Small intestine (tissue), 7 donors: ENCODE measurements around the gene PRODH. TPM values are rescaled to one million over a fixed set of nuclear protein-coding genes. Genes with fewer than 3 reads are reported as not detected.
"Not testable (repeated sequence)": the region's sequence is repeated elsewhere in the genome, so short reads cannot be mapped to it uniquely, and the experiment has no call there.

Experiments
- DNase-seq, 2 donors: peaks; one replicate each; pipeline versions ENCODE4 v3.0.0 to v3.0.0-alpha.2; 2013
- FAIRE-seq: peaks from 2 replicates; lab custom pipeline; 2012; peaks lifted over from hg19 to GRCh38; lab: Jason Lieb, UNC
- H3K27ac ChIP-seq, 3 donors: one replicate each; pipeline ENCODE4 v1.5.1; 2013; ENCODE audit warnings: low read length in 2 of 3, mild to moderate bottlenecking in 2 of 3, control low read depth in 1 of 3, inconsistent platforms in 1 of 3, low read depth in 1 of 3, moderate library complexity in 1 of 3
- H3K27me3 ChIP-seq, 3 donors: one replicate each; pipeline ENCODE4 v1.6.1; 2013; ENCODE audit warnings: low read length in 3 of 3, inconsistent platforms in 1 of 3; ENCODE audit not compliant: control insufficient read depth in 3 of 3, insufficient read depth in 3 of 3
- H3K36me3 ChIP-seq, 3 donors: one replicate each; pipeline ENCODE4 v1.6.1; 2013; ENCODE audit warnings: low read length in 3 of 3, inconsistent platforms in 1 of 3, low read depth in 1 of 3, mild to moderate bottlenecking in 1 of 3, moderate library complexity in 1 of 3; ENCODE audit not compliant: control insufficient read depth in 3 of 3, insufficient read depth in 2 of 3
- H3K4me1 ChIP-seq, 3 donors: one replicate each; pipeline ENCODE4 v1.6.1; 2013; ENCODE audit warnings: low read length in 2 of 3, inconsistent platforms in 1 of 3, low read depth in 1 of 3, mild to moderate bottlenecking in 1 of 3, moderate library complexity in 1 of 3; ENCODE audit not compliant: control insufficient read depth in 3 of 3, insufficient read depth in 2 of 3
- H3K4me3 ChIP-seq, 3 donors: one replicate each; pipeline ENCODE4 v1.5.1; 2013; ENCODE audit warnings: low read length in 3 of 3, control low read depth in 1 of 3, inconsistent platforms in 1 of 3, low read depth in 1 of 3, mild to moderate bottlenecking in 1 of 3, moderate library complexity in 1 of 3
- H3K9me3 ChIP-seq, 2 donors: one replicate each; pipeline ENCODE4 v1.6.1; 2013; ENCODE audit warnings: low read depth in 1 of 2, low read length in 1 of 2; ENCODE audit not compliant: control insufficient read depth in 2 of 2, insufficient read depth in 1 of 2
- WGBS, 3 donors: extraction: QIAGEN DNeasy Blood & Tissue Kit; methylation state at CpG; one replicate each; pipeline ENCODE4 v1.1.7; 2013; 5-methylcytosine and 5-hydroxymethylcytosine counted together
- polyA plus RNA-seq, 4 donors: library from polyadenylated mRNA; stranded (reverse) in 3 of 4; unstranded in 1 of 4; fragments of 200-250 nt in 3 of 4; fragments of 120-200 nt in 1 of 4; gene quantifications; one replicate each; pipeline versions ENCODE4 v1.2.1 to v1.2.3, GENCODE V29; 2013
- donor health status: healthy with polysubstance abuse.
- donor health status: control.
- donor health status: control.
- donor health status: Bipolar disorder and iron deficiency.
- donor health status: healthy.

The PRODH gene
- polyA plus RNA-seq, 4 donors, result 8.1 to 241 (median 25.5) TPM

DNA sequence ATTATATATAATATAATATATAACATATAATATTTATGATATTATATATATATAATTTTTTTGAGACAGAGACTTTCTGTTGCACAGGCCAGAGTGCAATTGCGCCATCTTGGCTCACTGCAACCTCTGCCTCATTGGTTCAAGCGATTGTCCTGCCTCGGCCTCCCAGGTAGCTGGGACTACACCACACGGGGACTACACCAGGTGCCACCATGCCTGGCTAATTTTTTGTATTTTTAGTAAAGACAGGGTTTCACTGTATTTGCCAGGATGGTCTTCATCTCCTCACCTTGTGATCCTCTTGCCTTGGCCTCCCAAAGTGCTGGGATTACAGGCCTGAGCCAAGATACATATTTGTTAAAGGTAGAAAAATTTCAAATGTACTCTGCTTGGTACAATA, 42.3 kb downstream of the PRODH start:
- no CpG with 5 or more reads among the region's 4 CpGs for WGBS, 3 donors
- not testable (repeated sequence) for DNase-seq

GRCh38 chr22:18890510-18891192, 45.4 kb downstream of the PRODH start:
- not testable (repeated sequence) for H3K4me3 ChIP-seq, H3K27ac ChIP-seq, H3K9me3 ChIP-seq, H3K27me3 ChIP-seq, DNase-seq, H3K4me1 ChIP-seq, H3K36me3 ChIP-seq
- WGBS, 3 donors, result no CpG with 5 or more reads among the region's 5 CpGs
- FAIRE-seq, result peak; percentile 100

More for the DNA sequence above, 42.3 kb downstream of the PRODH start:
- not testable (repeated sequence) for H3K9me3 ChIP-seq, H3K27me3 ChIP-seq, H3K4me3 ChIP-seq, H3K36me3 ChIP-seq, H3K27ac ChIP-seq, H3K4me1 ChIP-seq, FAIRE-seq

GRCh38 chr22:18888115-18888514, 48.0 kb downstream of the PRODH start:
- no peak overlapping the region for H3K27ac ChIP-seq
- FAIRE-seq (no peak), DNase-seq (no peak)
- H3K36me3 ChIP-seq, result no peaks in the 10 kb centered on the region
- no peaks in the 10 kb centered on the region for H3K4me1 ChIP-seq
- no peaks in the 10 kb centered on the region for H3K27me3 ChIP-seq
- no peaks in the 10 kb centered on the region for H3K9me3 ChIP-seq
- H3K4me3 ChIP-seq, result no peak overlapping the region
- 38 to 91% (median 71%) methylated on average over 1 of the region's 8 CpGs for WGBS, 3 donors

- not testable (repeated sequence) for H3K4me3 ChIP-seq, H3K27me3 ChIP-seq, FAIRE-seq, H3K27ac ChIP-seq, DNase-seq, H3K4me1 ChIP-seq, H3K36me3 ChIP-seq, H3K9me3 ChIP-seq
- 83 to 88% (median 84%) methylated on average over 4 of the region's 4 CpGs for WGBS, 3 donors
Measured at GRCh38 chr22:18884465-18884864, 51.6 kb downstream of the PRODH start.

DNA sequence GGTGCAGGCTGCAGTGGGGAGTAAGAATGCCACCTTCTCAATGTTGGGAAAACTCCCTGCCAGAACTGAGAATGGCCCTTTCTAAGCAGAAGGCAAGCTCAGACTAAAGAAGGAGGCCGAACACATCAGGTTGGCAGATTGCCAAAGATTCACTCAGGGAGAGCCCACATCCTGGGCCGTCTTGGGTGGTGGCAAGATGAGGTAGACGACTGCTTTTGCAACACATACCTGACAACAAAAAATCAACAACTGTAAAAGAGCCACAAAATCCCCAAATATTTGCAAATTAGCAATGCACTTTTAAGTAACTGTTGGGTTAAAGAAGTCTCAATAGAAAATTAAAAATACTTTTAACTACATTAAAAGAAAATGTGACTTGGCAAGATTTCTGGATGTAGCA, 54.8 kb downstream of the PRODH start:
- H3K36me3 ChIP-seq, FAIRE-seq, H3K4me1 ChIP-seq, H3K27ac ChIP-seq, H3K4me3 ChIP-seq, H3K9me3 ChIP-seq, H3K27me3 ChIP-seq: not testable (repeated sequence)
- 17 to 23% (median 20%) methylated on average over 3 of the region's 3 CpGs for WGBS, 3 donors
- peak; percentile 1 to 7 for DNase-seq

Other genes with a start within 250 kb of the PRODH start
- gene DGCR6, start 30.0 kb downstream of the PRODH start, polyA plus RNA-seq, result 1 to 10 TPM; 1.4 to 7.3 (median 2.6) TPM
- gene DGCR2, start 186.1 kb upstream of the PRODH start, polyA plus RNA-seq, result 10 to 100 TPM; 14.8 to 61.6 (median 34.0) TPM
- gene TSSK2, start 195.0 kb upstream of the PRODH start, polyA plus RNA-seq, result under 1 TPM in 1 of 4 donors, not detected in 3; 0.04 TPM
- 10 to 100 TPM; 11.0 to 13.5 (median 11.4) TPM for gene ESS2, start 208.4 kb upstream of the PRODH start, polyA plus RNA-seq
- not detected for gene GSC2, start 214.0 kb upstream of the PRODH start, polyA plus RNA-seq
- gene SLC25A1, start 242.4 kb upstream of the PRODH start, polyA plus RNA-seq, result 100 to 1,000 TPM; 116 to 227 (median 167) TPM